GM12878 (cell line): ENCODE results near the gene MYOCD. TPM values are rescaled to one million over a fixed set of nuclear protein-coding genes. Genes with fewer than 3 reads are reported as not detected.

Experiments used
- ATAC-seq: fragments of 200-7000 bp; cut with Tn5 transposase; 3 replicates; pipeline ENCODE4 v1.9.1; 2020; ENCODE audit warnings: mild to moderate bottlenecking, moderate library complexity
- BruUV-seq: library from RNA; stranded (reverse); fragments of 400-500 nt; replicated peaks from 2 replicates; lab custom pipeline; 2021; lab: Mats Ljungman, UMichigan
- CTCF ChIA-PET: fragments of 300-600 bp; sonication (Branson Sonifier 250); formaldehyde crosslinking; extraction: SDS; loops from one replicate; lab custom pipeline; 2021; ENCODE audit warnings: inconsistent platforms; lab: Yijun Ruan, JAX
- POLR2A ChIA-PET: fragments of 350-600 bp; formaldehyde crosslinking; extraction: SDS; loops from one replicate; lab custom pipeline; 2021; ENCODE audit warnings: inconsistent platforms; lab: Charles Lee
- RAD21 ChIA-PET: fragments of 300-600 bp; sonication (Branson Sonifier 250); formaldehyde crosslinking; loops from one replicate; lab custom pipeline; 2023; ENCODE audit warnings: antibody characterized with exemption; ENCODE audit not compliant: unreplicated experiment; lab: Charles Lee
- SMC1A ChIA-PET: fragments of 300-600 bp; sonication (Branson Sonifier 250); formaldehyde crosslinking; loops from one replicate; lab custom pipeline; 2023; ENCODE audit not compliant: unreplicated experiment, uncharacterized antibody; lab: Charles Lee
- DNase-seq: peaks from one replicate; pipeline ENCODE4 v3.0.0-alpha.2; 2011; ENCODE audit warnings: low read depth, low spot score
- FAIRE-seq: peaks from 3 replicates; lab custom pipeline; 2011; peaks lifted over from hg19 to GRCh38; lab: Jason Lieb, UNC
- H2AFZ ChIP-seq: 2 replicates; pipeline ENCODE4 v1.6.0; 2011; ENCODE audit warnings: low read depth, low read length, control low read depth; ENCODE audit not compliant: control insufficient read depth
- H3K27ac ChIP-seq: 2 replicates; pipeline ENCODE4 v1.5.1; 2011; ENCODE audit warnings: control low read depth; ENCODE audit not compliant: control insufficient read depth, insufficient read depth
- H3K27me3 ChIP-seq, 2 experiments: replicated peaks in 1 of 2; 2 replicates each; pipeline versions ENCODE4 v1.6.0 to v1.6.1; 2011; ENCODE audit warnings: low read length in 1 of 2; ENCODE audit not compliant: control insufficient read depth in 2 of 2, insufficient read depth in 2 of 2
- H3K36me3 ChIP-seq, 2 experiments: 2 replicates each; pipeline ENCODE4 v1.5.1; 2011; ENCODE audit warnings: low read length in 1 of 2; ENCODE audit not compliant: control insufficient read depth in 2 of 2, insufficient read depth in 2 of 2
- H3K4me1 ChIP-seq: 2 replicates; pipeline ENCODE4 v1.6.1; 2011; ENCODE audit warnings: mild to moderate bottlenecking, low read length, moderate library complexity, mixed read lengths; ENCODE audit not compliant: control insufficient read depth, insufficient read depth
- H3K4me2 ChIP-seq: 2 replicates; pipeline ENCODE4 v1.6.0; 2011; ENCODE audit warnings: control low read depth; ENCODE audit not compliant: control insufficient read depth, insufficient read depth
- H3K4me3 ChIP-seq: fragments of 200-600 bp; sonication (generic); 2 replicates; pipeline ENCODE4 v1.5.1; 2016
- H3K79me2 ChIP-seq: 2 replicates; pipeline ENCODE4 v1.6.0; 2011; ENCODE audit warnings: low read length; ENCODE audit not compliant: control insufficient read depth, insufficient read depth
- H3K9ac ChIP-seq: 2 replicates; pipeline ENCODE4 v1.8.0; 2011; ENCODE audit warnings: low read length, control low read depth, mixed read lengths; ENCODE audit not compliant: control insufficient read depth, insufficient read depth
- H3K9me3 ChIP-seq: replicated peaks from 3 replicates; pipeline ENCODE4 v1.5.1; 2011; ENCODE audit warnings: mild to moderate bottlenecking, low read length; ENCODE audit not compliant: control insufficient read depth, insufficient read depth
- H4K20me1 ChIP-seq: 2 replicates; pipeline ENCODE4 v1.6.0; 2011; ENCODE audit not compliant: control insufficient read depth, insufficient read depth
- CHD1 ChIP-seq: IDR thresholded peaks from 2 replicates; pipeline ENCODE4 v1.6.1; 2012; ENCODE audit warnings: low read depth, low read length, improper control_type of control experiment
- HDGF ChIP-seq: fragments of 450-650 bp; IDR thresholded peaks from 2 replicates; pipeline ENCODE4 v1.6.1; 2016; ENCODE audit warnings: antibody characterized with exemption
- NFYA ChIP-seq: IDR thresholded peaks from 2 replicates; pipeline ENCODE4 v1.6.1; 2011; ENCODE audit warnings: low read depth, mild to moderate bottlenecking, low read length, improper control_type of control experiment, borderline replicate concordance
- NR2C2 ChIP-seq: IDR thresholded peaks from 2 replicates; pipeline ENCODE4 v1.6.1; 2011; ENCODE audit warnings: borderline replicate concordance, low read depth; ENCODE audit not compliant: control insufficient read depth, insufficient read length
- PKNOX1 ChIP-seq: fragments of 450-650 bp; IDR thresholded peaks from 2 replicates; pipeline ENCODE4 v1.6.1; 2016; ENCODE audit warnings: mild to moderate bottlenecking
- POLR2AphosphoS5 ChIP-seq: IDR thresholded peaks from 2 replicates; pipeline ENCODE4 v1.6.1; 2011; ENCODE audit warnings: mild to moderate bottlenecking, low read length, inconsistent platforms
- SRF ChIP-seq, 2 experiments: IDR thresholded peaks; 2 replicates each; pipeline ENCODE4 v1.6.1; 2011; ENCODE audit warnings: low read depth in 2 of 2, low read length in 2 of 2, mild to moderate bottlenecking in 1 of 2, moderate library complexity in 1 of 2
- STAT3 ChIP-seq: IDR thresholded peaks from 2 replicates; pipeline ENCODE4 v1.6.1; 2011; ENCODE audit warnings: low read depth, low read length, improper control_type of control experiment
- TAF1 ChIP-seq: IDR thresholded peaks from 2 replicates; pipeline ENCODE4 v1.6.1; 2011; ENCODE audit warnings: mild to moderate bottlenecking, low read depth, low read length, borderline replicate concordance
- WRNIP1 ChIP-seq: IDR thresholded peaks from 2 replicates; pipeline ENCODE4 v1.6.1; 2011; ENCODE audit warnings: low read depth, low read length, improper control_type of control experiment, borderline replicate concordance
- ZBTB33 ChIP-seq: fragments of 450-650 bp; IDR thresholded peaks from 2 replicates; pipeline ENCODE4 v1.6.1; 2017; ENCODE audit warnings: mild to moderate bottlenecking
- ZNF207 ChIP-seq: fragments of 450-650 bp; IDR thresholded peaks from 2 replicates; pipeline ENCODE4 v1.6.1; 2014; ENCODE audit warnings: antibody characterized with exemption, mild to moderate bottlenecking, borderline replicate concordance
- ZNF274 ChIP-seq: IDR thresholded peaks from one replicate; pipeline ENCODE4 v1.8.0; 2011; ENCODE audit not compliant: insufficient read length, insufficient read depth
- WGBS: methylation state at CpG from one replicate; pipeline ENCODE4 v1.1.6; 2016; ENCODE audit warnings: low lambda C conversion rate; ENCODE audit not compliant: insufficient replicate concordance, insufficient coverage; ENCODE audit errors: missing lambda C conversion rate; 5-methylcytosine and 5-hydroxymethylcytosine counted together
- in situ Hi-C: fragments of 300-500 bp; cut with MboI; formaldehyde crosslinking; loops from 9 replicates; pipeline ENCODE4 v1.14.3; 2018; ENCODE audit warnings: mixed read lengths
- intact Hi-C: fragments of 100-400 bp; cut with micrococcal nuclease; formaldehyde crosslinking; loops from one replicate; pipeline ENCODE4 v1.14.2; 2022; ENCODE audit not compliant: unreplicated experiment
- polyA plus RNA-seq, 11 experiments: library from polyadenylated mRNA; depleted of rRNA in 4 of 11; unstranded in 6 of 11; stranded (reverse) in 5 of 11; fragments of >200 nt; fragmentation: Nextera tagmentation in 4 of 11; fragmentation: Illumina TruSeq in 1 of 11; extraction: Ambion mirVana in 4 of 11; extraction: Trizol in 1 of 11; gene quantifications; 1 replicate in 1 of 11; 2 replicates in 10 of 11; pipeline versions ENCODE4 v1.2.1 to v1.2.3, GENCODE V29; 2011 to 2016; ENCODE audit warnings: inconsistent platforms in 2 of 11, missing spikeins in 2 of 11, low read depth in 1 of 11
- total RNA-seq, 4 experiments: library from RNA; depleted of rRNA in 3 of 4; stranded (reverse); fragments of >200 nt in 3 of 4; fragmentation: Illumina TruSeq in 1 of 4; extraction: Trizol in 1 of 4; gene quantifications; 2 replicates each; pipeline versions ENCODE4 v1.2.1 to v1.2.3, GENCODE V29; 2013 to 2021

The MYOCD gene
- total and polyA plus RNA-seq, 10 of the 15 experiments (the other 5 are each of a cell fraction or from before 2014, with no cell fraction given): not detected

- Histone ChIP-seq H3K4me1 (no peaks in the 10 kb centered on the region), H3K9me3 (no peaks in the 10 kb centered on the region), H3K27me3 (no peaks in the 10 kb centered on the region), H3K79me2 (no peaks in the 10 kb centered on the region), H2AFZ (no peak overlapping the region), H3K4me2 (no peak overlapping the region), H3K27ac (no peak overlapping the region), H3K4me3 (no peak overlapping the region), H3K9ac (no peak overlapping the region), H3K36me3 (no peaks in the 10 kb centered on the region), H4K20me1 (no peaks in the 10 kb centered on the region)
- CTCF ChIA-PET: no interaction called here
- TF ChIP-seq CHD1 (no peak), ZNF274 (no peak), PKNOX1 (no peak), NR2C2 (no peak), HDGF (no peak), ZNF207 (no peak), SRF (IDR thresholded peaks at IDR 0.05; ENCODE audit: low read depth in 2 of 2, low read length in 2 of 2) (no peak), POLR2AphosphoS5 (no peak), NFYA (no peak), ZBTB33 (no peak), STAT3 (no peak), TAF1 (no peak), WRNIP1 (no peak)
- FAIRE-seq: no peak
- POLR2A ChIA-PET: no interaction called here
- WGBS: 15% methylated on average over 11 of the region's 11 CpGs
- ATAC-seq: no peak
- no peak for DNase-seq
- RAD21 ChIA-PET: no interaction called here
- intact Hi-C loops: no loop called here
- in situ Hi-C loops: no loop called here
- no TSS peak for BruUV-seq
- SMC1A ChIA-PET: no interaction called here
These were observed 27.7 kb upstream of the MYOCD start for GRCh38 chr17:12637745-12638651.
